HepG2 (cell line): ENCODE results near the gene EPHA2. TPM values are rescaled to one million over a fixed set of nuclear protein-coding genes. Genes with fewer than 3 reads are reported as not detected.

Experiments used
- ATF1 ChIP-seq: IDR thresholded peaks from 2 replicates; pipeline ENCODE4 v1.6.1; 2016; ENCODE audit warnings: mild to moderate bottlenecking, control low read depth
- CBFB ChIP-seq: sonication (generic); formaldehyde crosslinking; IDR thresholded peaks from 2 replicates; pipeline ENCODE4 v1.4.0; 2020; ENCODE audit warnings: missing genetic modification reagents
- FOSL2 ChIP-seq: sonication (generic); formaldehyde crosslinking; IDR thresholded peaks from 2 replicates; pipeline ENCODE4 v1.4.0; 2020; ENCODE audit warnings: missing genetic modification reagents
- GABPA ChIP-seq, 2 experiments: IDR thresholded peaks; 2 replicates each; pipeline ENCODE4 v1.6.1; 2011 to 2016; ENCODE audit warnings: low read depth in 2 of 2, low read length in 1 of 2, missing biosample characterization in 1 of 2, missing genetic modification characterization in 1 of 2
- HNRNPUL1 ChIP-seq: fragments of 200-400 bp; formaldehyde crosslinking; IDR thresholded peaks from 2 replicates; pipeline ENCODE4 v1.6.1; 2017; ENCODE audit warnings: low read depth, mild to moderate bottlenecking, low read length, moderate library complexity
- IKZF1 ChIP-seq: fragments of 450-650 bp; IDR thresholded peaks from 2 replicates; pipeline ENCODE4 v1.7.1; 2016
- MED13 ChIP-seq: sonication (generic); formaldehyde crosslinking; IDR thresholded peaks from 2 replicates; pipeline ENCODE4 v1.5.0; 2020; ENCODE audit warnings: missing genetic modification reagents
- NFE2 ChIP-seq: sonication (generic); formaldehyde crosslinking; IDR thresholded peaks from 2 replicates; pipeline ENCODE4 v1.4.0; 2020; ENCODE audit warnings: missing genetic modification reagents
- RCOR2 ChIP-seq: IDR thresholded peaks from 2 replicates; pipeline ENCODE4 v1.6.1; 2016; ENCODE audit warnings: missing biosample characterization, missing genetic modification reagents
- SAP130 ChIP-seq: IDR thresholded peaks from 2 replicates; pipeline ENCODE4 v1.6.1; 2016; ENCODE audit warnings: low read depth
- ZNF263 ChIP-seq: sonication (generic); formaldehyde crosslinking; IDR thresholded peaks from 2 replicates; pipeline ENCODE4 v1.4.0; 2020; ENCODE audit warnings: missing genetic modification reagents
- ZNF317 ChIP-seq: sonication (generic); formaldehyde crosslinking; IDR thresholded peaks from 2 replicates; pipeline ENCODE4 v1.5.0; 2020; ENCODE audit warnings: mild to moderate bottlenecking, missing genetic modification reagents
- ZNF547 ChIP-seq: sonication (generic); formaldehyde crosslinking; IDR thresholded peaks from 2 replicates; pipeline ENCODE4 v1.5.1; 2020; ENCODE audit warnings: mild to moderate bottlenecking, missing genetic modification reagents
- ZNF556 ChIP-seq: sonication (generic); formaldehyde crosslinking; IDR thresholded peaks from 2 replicates; pipeline ENCODE4 v1.4.0; 2020; ENCODE audit warnings: mild to moderate bottlenecking, missing genetic modification reagents, borderline replicate concordance
- ZNF773 ChIP-seq: sonication (generic); formaldehyde crosslinking; IDR thresholded peaks from 2 replicates; pipeline ENCODE4 v1.4.0; 2020; ENCODE audit warnings: missing genetic modification reagents, borderline replicate concordance
- polyA plus RNA-seq, 8 experiments: library from polyadenylated mRNA; depleted of rRNA in 3 of 8; stranded (reverse) in 7 of 8; unstranded in 1 of 8; fragments of >200 nt; fragmentation: Illumina TruSeq in 4 of 8; extraction: Trizol in 4 of 8; gene quantifications; 2 replicates each; pipeline versions ENCODE4 v1.2.1 to v1.2.3, GENCODE V29; 2011 to 2016; ENCODE audit warnings: low read depth in 4 of 8, missing spikeins in 1 of 8, mixed read lengths in 1 of 8; ENCODE audit not compliant: insufficient read depth in 1 of 8
- total RNA-seq, 5 experiments: library from RNA; depleted of rRNA; stranded (reverse); fragments of >200 nt; fragmentation: Illumina TruSeq; extraction: Trizol; gene quantifications; 2 replicates each; pipeline ENCODE4 v1.2.3, GENCODE V29; 2016; ENCODE audit warnings: low read depth in 1 of 5
- TF ChIP-seq, protein P1 (sequence below), 2 experiments: fragments of 450-650 bp in 1 of 2; sonication (generic) in 1 of 2; formaldehyde crosslinking in 1 of 2; IDR thresholded peaks; 2 replicates each; pipeline versions ENCODE4 v1.6.1 to v1.8.0; 2016 to 2022; ENCODE audit warnings: antibody characterized with exemption in 1 of 2, mild to moderate bottlenecking in 1 of 2, missing genetic modification reagents in 1 of 2

Gene EPHA2
- total and polyA plus RNA-seq, 2 of the 13 experiments (the other 11 are each of a cell fraction or from before 2014, with no cell fraction given), result 33.6 to 53.6 TPM

GRCh38 chr1:16178596-16179497 is 23.0 kb upstream of the EPHA2 start (continued):
- TF ChIP-seq FOSL2 (CRISPR knock-in tag), result peak; percentile 80
- peak; percentile 93 for TF ChIP-seq RCOR2 (CRISPR knock-in tag)
- TF ChIP-seq ZNF317 (CRISPR knock-in tag), result no peak; the same call in 1 of the 2 replicates
- no peak for TF ChIP-seq MED13 (CRISPR knock-in tag)
- TF ChIP-seq HNRNPUL1, result no peak
- peak; percentile 94 for TF ChIP-seq ZNF556 (CRISPR knock-in tag)
- no peak; the same call in none of the 2 replicates for TF ChIP-seq ATF1 (CRISPR knock-in tag)
- TF ChIP-seq CBFB (CRISPR knock-in tag), result no peak
- no peak for TF ChIP-seq ZNF547 (CRISPR knock-in tag)
- no peak; the same call in 1 of the 2 replicates for TF ChIP-seq ZNF263
- no peak for TF ChIP-seq IKZF1
- TF ChIP-seq ZNF773 (CRISPR knock-in tag), result no peak
- no peak for TF ChIP-seq NFE2
- peak; percentile 74 for TF ChIP-seq SAP130 (CRISPR knock-in tag)
- TF ChIP-seq GABPA (IDR thresholded peaks at IDR 0.05; ENCODE audit: low read depth, low read length), result peak; percentile 38; the same call in 1 of the 2 replicates
- peak; percentile 89 for TF ChIP-seq GABPA (CRISPR knock-in tag; IDR thresholded peaks at IDR 0.05; ENCODE audit: low read depth)
- TF ChIP-seq, protein P1, sequence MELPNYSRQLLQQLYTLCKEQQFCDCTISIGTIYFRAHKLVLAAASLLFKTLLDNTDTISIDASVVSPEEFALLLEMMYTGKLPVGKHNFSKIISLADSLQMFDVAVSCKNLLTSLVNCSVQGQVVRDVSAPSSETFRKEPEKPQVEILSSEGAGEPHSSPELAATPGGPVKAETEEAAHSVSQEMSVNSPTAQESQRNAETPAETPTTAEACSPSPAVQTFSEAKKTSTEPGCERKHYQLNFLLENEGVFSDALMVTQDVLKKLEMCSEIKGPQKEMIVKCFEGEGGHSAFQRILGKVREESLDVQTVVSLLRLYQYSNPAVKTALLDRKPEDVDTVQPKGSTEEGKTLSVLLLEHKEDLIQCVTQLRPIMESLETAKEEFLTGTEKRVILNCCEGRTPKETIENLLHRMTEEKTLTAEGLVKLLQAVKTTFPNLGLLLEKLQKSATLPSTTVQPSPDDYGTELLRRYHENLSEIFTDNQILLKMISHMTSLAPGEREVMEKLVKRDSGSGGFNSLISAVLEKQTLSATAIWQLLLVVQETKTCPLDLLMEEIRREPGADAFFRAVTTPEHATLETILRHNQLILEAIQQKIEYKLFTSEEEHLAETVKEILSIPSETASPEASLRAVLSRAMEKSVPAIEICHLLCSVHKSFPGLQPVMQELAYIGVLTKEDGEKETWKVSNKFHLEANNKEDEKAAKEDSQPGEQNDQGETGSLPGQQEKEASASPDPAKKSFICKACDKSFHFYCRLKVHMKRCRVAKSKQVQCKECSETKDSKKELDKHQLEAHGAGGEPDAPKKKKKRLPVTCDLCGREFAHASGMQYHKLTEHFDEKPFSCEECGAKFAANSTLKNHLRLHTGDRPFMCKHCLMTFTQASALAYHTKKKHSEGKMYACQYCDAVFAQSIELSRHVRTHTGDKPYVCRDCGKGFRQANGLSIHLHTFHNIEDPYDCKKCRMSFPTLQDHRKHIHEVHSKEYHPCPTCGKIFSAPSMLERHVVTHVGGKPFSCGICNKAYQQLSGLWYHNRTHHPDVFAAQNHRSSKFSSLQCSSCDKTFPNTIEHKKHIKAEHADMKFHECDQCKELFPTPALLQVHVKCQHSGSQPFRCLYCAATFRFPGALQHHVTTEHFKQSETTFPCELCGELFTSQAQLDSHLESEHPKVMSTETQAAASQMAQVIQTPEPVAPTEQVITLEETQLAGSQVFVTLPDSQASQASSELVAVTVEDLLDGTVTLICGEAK (IDR thresholded peaks at IDR 0.05), result no peak
- TF ChIP-seq, protein P1 (CRISPR knock-in tag; IDR thresholded peaks at IDR 0.05), result no peak; the same call in 1 of the 2 replicates
